GM18858 (cell line): Measurements from ENCODE around the gene SERINC5.
A peak's percentile ranks its signal among the peaks of the same experiment; 100 is the strongest.
"Not testable (repeated sequence)": the region's sequence is repeated elsewhere in the genome, so short reads cannot be mapped to it uniquely, and the experiment has no call there.

Source experiments
- ATAC-seq: cut with Tn5 transposase; IDR thresholded peaks from one replicate; pipeline ENCODE4 v1.9.1; 2021; ENCODE audit not compliant: unreplicated experiment

The SERINC5 gene

DNA sequence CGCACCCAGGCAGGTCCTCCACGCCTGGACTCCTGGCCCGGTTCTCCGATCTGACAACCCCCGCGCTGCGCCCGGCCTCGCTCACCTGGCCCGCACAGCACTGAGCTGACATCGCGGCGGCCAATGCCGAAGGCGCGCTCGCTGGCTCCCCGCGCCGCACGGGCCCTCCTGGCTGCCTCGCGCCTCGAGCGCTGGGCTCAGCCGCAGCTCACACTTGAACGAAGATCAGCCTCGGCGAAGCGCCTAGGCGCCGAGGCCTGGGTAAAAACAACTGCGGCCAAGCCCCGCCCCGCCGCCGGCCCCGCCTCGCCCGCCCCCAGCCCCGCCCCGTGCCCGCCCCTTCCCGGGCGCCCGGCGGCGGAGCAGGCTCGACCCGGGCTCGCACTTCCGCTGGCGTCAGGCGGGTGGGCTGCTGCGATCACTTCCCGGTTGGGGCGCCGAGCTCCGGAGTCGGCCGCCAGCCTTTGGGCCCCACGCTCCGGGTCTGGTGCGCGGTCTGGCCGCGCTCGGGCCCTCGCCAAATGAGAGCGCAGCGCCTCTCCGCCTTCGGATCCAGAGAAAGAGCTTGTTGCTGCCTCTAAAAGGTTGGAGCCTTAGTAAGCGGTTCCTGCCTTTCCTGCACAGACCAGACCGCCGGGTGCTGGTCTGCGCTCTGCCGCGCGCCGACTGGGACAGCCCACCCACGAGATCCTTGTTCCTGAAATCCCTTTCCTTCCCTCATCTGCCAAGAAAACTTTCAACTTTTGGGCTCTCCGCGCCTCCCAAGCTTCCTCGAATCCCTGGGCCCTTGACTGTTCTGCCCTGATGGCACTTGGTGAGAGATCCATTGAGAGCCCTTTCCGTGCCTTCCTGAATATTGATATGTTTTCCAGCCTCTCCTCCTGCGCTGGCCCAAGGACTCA is at the start of gene SERINC5:
Gene SERINC5, minus strand, starts transcription at position 238 of the 902 bp plus-strand sequence. Its CDS starts 126 bp downstream, at position 112.
- ATAC-seq = peak; percentile 67

DNA sequence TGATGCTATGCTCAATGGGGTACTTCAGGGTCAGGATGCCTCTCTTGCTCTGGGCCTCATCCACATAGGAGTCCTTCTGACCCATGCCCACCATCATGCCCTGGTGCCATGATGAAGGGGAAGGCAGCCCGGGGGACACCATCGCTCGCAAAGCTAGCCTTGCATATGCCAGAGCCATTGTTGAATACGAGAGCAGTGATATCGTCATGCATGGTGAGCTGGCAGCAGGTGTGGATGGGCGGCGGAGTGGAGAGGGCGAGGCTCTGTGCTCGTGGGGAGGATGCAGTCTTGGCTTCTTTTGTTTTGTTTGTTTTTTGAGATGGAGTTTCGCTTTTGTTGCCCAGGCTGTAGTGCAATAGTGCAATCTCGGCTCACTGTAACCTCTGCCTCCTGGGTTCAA is 46.8 kb upstream of the SERINC5 start:
- ATAC-seq = no peak

DNA sequence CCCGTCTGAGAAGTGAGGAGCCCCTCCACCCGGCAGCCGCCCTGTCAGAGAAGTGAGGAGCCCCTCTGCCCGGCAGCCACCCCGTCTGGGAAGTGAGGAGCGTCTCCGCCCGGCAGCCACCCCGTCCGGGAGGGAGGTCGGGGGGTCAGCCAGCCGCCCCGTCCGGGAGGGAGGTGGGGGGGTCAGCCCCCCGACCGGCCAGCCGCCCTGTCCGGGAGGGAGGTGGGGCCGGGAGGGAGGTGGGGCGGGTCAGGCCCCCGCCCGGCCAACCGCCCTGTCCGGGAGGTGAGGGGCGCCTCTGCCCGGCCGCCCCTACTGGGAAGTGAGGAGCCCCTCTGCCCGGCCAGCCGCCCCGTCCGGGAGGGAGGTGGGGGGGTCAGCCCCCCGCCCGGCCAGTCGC is 45.5 kb upstream of the SERINC5 start:
- ATAC-seq = not testable (repeated sequence)

DNA sequence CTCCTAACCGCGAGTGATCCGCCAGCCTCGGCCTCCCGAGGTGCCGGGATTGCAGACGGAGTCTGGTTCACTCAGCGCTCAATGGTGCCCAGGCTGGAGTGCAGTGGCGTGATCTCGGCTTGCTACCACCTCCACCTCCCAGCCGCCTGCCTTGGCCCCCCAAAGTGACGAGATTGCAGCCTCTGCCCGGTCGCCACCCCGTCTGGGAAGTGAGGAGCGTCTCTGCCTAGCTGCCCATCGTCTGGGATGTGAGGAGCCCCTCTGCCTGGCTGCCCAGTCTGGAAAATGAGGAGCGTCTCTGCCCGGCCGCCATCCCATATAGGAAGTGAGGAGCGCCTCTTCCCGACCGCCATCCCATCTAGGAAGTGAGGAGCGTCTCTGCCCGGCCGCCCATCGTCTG is 44.9 kb upstream of the SERINC5 start:
- not testable (repeated sequence) for ATAC-seq

DNA sequence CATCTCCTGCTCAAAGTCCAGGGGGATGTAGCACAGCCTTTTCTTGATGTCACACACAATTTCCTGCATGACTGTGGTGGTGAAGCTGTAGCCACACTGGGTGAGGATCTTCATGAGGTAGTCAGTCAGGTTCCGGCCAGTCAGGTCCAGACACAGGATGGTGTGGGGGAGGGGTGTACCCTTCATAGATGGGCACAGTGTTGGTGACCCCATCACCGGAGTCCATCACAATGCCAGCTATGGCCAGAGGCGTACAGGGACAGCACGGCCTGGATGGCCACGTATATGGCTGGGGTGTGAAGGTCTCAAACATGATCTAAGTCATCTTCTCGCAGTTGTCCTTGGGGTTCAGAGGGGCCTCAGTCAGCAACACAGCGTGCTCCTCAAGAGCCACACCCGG is 44.3 kb upstream of the SERINC5 start:
- ATAC-seq = no peak

DNA sequence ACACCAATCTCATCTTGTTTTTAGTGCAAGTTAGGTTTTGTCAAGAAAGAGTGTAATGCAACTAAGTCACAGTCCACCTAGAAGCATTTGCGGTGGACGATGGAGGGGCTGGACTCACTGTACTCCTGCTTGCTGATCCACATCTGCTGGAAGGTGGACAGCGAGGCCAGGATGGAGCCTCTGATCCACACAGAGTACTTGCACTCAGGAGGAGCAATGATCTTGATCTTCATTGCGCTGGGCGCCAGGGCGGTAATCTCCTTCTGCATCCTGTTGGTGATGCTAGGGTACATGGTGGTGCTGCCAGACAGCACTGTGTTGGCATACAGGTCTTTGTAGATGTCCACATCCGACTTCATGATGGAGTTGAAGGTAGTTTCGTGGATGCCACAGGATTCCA is 43.8 kb upstream of the SERINC5 start:
- ATAC-seq = no peak

DNA sequence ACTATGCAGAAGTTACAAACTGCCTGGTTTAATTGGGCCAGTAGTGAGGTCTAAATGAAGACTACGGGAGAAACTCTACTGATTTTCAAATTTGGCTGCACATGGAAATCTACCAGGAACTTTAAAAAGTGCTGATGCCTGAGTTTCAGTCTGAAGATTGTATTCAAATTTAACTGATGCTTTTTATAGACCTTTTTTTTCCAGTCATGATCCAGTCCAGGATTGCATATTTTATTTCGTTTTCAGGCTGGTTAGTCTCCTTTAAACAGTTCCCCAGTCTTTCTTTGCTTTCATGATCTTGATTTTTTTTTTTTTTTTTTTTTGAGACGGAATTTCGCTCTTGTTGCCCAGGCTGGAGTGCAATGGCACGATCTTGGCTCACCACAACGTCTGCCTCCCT is 40.3 kb upstream of the SERINC5 start:
- ATAC-seq = no peak

DNA sequence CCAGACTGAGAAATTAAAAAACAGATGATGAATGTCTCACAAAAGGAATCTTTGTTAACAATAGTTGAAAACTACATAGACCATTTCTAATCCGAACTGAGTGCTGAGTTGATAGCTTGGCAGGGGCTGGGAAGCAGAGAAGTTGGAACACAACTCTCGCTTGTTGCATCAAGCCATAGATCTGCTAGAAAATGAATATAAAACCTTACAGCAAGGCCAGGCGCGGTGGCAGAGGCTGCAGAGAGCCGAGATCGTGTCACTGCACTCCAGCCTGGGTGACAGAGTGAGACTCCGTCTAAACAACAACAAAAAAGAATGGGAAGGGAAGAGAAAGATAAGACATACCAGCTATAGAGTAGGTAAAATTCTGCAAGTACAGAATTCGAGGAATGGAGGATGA is 35.9 kb upstream of the SERINC5 start:
- no peak for ATAC-seq

DNA sequence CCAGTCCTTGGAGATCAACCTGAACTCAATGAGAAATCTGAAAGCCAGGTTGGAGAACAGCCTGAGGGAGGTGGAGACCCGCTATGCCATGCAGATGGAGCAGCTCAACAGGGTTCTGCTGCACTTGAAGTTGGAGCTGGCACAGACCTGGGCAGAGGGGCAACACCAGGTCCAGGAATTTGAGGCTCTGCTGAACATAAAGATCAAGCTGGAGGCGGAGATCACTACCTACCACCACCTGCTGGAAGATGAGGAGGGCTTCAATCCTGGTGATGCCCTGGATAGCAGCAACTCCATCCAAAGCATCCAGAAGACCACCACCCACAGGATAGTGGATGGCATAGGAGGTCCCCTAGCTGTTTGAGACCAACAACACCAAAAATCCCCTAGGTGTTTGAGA is 33.5 kb upstream of the SERINC5 start:
- no peak for ATAC-seq

DNA sequence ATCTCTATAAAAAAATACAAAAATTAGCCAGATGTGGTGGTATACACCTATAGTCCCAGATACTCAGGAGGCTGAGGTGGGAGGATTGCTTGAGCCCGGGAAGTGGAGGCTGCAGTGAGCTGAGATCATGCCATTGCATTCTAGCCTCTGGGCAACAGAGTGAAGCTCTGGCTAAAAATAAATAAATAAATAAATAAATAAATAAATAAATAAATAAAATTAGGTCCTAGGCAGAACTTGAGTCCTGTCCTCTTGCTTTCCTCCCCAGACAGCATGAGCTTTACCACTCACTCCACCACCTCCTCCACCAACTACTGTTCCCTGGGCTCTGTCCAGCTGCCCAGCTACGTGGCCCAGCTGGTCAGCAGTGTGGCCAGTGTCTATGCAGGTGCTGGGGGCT is 32.3 kb upstream of the SERINC5 start:
- no peak for ATAC-seq

DNA sequence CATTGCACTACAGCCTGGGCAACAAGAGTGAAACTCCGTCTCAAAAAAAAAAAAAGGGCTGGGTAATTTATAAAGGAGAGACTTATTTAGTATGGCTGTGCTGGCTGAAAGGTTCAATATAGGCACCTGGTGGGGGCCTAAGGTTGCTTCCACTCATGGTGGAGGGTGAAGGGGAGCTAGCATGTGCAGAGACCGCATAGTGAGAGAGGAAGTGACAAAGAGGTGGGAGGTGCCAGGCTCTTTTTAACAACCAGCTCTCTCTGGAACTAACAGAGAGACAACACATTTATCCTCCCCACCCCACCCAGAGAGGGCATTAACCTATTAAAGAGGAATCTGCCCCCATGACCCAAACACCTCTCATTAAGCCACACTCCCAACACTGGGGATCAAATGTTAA is 28.9 kb upstream of the SERINC5 start:
- ATAC-seq = no peak

DNA sequence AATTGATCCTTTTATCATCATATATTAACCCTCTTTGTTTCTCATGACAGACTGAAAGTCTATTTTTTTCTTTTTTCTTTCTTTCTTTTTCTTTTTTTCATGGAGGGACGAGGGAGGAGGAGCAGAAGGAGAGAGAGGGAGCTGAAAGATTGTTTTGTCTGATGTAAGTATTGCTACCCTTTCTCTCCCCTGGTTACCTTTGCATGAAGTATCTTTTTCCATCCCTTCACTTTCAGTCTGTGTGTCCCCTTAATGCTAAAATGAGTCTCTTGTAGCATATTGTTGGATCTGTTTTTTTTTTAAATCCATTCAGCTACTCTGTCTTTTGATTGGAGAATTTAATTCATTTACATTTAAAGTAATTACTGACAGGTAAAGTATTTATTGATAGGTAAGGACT is 27.5 kb upstream of the SERINC5 start:
- ATAC-seq = no peak

DNA sequence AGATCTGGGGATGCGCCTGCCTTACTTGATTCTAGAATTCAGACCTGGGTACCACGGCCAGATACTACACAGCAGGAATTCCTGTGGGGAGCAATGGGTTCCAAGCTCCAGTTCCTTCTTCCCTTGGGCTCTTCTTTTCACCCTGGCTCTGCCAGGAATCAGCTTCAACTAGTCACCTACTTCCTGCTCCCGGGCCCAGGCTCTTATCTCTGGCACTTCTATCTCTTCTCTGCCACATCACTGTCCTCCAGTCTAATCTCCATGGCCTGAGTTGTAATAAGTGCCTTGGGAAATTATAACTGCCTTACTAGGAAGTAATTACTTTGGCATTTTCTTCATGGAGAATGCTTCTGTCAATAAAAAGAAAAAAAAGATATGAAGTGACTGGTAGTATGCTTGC is 26.2 kb upstream of the SERINC5 start:
- no peak for ATAC-seq

DNA sequence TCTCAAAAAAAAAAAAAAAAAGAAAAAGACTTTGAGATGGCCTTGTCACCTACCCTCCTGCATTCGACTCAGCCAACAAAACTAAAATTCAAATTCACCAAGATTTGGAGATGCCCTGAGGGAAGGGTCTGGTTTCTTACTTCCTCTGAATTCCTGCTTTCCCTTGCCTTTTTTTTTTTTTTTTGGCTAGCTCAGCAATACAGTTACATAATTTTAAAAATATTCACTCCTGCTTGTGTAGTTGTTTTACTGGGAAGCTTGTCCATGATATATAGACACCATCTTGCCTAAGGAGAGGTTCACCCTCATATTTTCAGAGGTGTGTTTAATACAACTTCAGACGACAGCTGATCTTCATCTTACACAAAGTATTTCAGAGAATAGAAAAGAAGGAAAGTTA is 21.3 kb upstream of the SERINC5 start:
- no peak for ATAC-seq

DNA sequence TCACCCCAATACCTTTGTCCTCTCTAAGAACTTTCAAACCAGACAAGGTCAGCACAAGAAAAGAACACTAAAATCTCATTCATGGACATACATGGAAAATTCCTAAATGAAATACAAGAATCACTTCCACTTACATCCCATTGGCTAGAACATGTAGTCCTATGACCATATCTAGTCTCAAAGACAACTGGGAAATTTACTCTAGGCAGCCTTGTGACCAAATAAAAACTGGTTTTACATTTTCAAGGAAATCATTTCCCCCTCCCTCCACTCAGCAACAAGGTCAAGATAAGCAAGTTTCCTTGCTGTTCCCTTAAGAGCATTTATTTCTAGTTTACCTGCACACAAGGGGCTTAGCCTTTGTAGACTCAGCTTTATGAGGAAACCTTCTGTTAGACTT is 20.3 kb upstream of the SERINC5 start:
- ATAC-seq = no peak

DNA sequence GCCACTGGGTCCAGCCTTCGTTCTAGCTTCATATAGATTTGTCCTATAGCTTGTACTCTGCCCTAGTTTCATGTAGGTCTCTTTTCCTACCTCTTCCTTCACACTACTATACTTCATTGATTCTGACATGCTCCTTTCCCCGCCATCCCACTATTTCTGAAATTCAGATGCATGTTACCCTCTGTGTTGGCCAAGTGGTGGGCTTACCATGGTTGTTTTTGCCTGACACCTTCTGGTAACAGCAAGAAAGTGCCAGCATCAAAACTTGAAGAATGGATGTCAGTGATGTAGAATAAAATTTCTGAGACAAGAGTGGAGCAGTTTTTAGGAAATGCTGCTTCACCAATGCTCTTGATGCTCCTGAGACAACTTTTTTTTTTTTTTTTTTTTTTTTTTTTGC is 19.5 kb upstream of the SERINC5 start:
- no peak for ATAC-seq

DNA sequence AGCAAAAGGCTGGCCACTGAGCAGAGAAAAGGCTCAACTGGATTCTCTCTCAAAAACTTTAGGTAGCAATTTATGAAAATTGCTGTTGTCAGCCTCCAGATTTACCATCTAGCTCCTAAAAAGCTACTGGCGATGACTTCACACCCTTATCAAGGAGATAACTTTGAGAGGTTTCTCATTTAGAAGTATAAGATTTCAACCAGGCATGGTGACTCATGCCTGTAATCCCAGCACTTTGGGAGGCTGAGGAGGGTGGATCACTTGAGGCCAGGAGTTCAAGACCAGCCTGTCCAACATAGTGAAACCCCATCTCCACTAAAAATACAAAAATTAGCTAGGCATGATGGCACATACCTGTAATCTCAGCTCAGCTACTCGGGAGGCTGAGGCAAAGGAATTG is 14.7 kb upstream of the SERINC5 start:
- not testable (repeated sequence) for ATAC-seq

DNA sequence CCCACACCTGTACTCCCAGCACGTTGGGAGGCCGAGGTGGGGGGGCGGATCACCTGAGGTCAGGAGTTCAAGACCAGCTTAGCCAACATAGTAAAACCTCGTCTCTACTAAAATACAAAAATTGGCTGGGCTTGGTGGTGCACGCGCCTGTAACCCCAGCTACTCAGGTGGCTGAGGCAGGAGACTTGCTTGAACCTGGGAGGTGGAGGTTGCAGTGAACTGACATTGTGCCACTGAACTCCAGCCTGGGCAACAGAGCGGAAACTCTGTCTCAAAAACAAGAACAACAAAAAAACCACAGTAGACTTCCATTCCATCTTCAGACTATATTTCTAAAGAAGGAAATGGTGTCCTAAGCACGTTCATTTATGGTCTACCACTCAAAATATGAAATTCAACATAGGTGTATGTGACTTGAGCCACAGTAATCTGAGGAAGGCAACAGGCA is 14.2 kb upstream of the SERINC5 start:
- ATAC-seq = no peak

DNA sequence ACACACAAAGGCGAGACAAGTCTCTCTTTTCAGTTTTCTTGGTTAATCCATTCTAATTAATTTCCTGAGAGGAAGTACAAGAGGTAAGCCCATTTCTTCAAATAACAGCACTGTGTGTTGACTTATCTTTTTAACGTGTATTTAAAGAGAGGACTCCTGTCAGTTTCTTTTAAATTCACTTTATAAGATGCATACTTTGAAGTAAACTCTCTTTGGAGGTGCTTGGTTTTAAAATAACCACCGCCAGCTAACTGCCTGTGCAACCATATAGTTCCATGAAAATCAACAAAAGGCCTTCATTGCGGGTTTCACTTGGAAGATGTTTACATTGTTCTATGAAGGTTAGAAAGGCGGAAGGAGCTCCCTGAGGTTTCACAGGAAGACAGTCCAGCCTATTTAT is 13.1 kb upstream of the SERINC5 start:
- no peak for ATAC-seq

DNA sequence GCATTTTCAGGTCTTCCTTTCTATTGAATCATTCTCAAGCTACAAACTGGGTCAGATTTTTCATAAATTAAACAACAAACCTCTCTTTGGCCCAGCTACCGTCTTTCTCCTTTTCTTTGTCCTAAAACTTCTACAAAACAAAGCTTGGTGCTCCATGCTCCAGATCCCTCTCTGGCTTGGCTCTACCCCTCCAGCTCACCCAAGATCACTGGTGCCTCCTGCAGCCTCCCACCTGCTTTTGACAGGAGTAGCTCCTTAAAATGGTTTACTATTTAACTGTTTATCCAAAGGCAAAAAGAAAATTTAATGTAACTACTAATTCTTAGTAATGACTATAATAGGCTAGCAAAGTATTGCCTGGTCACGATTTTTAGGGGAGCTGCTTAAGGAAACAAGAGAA is 10.7 kb upstream of the SERINC5 start:
- ATAC-seq = no peak

DNA sequence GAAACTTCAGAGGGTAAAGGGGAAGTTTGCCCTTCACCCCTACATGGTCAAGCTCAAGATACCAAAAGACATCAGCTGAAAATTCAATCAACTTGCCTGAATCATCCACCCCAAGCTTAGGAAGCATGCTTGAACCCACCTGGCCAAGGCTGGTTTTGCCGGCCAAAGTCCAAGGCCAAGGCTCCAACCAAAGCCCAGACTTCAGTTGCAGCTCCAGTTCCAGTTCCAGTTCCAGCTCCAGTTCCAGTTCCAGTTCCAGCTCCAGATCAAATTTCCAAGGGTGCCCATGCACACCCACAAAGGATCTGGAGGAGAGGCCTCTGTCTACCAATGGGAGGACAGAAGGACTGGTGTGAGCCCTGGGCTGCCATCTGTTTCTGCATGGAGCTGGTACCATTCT is 4.6 kb upstream of the SERINC5 start:
- ATAC-seq = no peak

DNA sequence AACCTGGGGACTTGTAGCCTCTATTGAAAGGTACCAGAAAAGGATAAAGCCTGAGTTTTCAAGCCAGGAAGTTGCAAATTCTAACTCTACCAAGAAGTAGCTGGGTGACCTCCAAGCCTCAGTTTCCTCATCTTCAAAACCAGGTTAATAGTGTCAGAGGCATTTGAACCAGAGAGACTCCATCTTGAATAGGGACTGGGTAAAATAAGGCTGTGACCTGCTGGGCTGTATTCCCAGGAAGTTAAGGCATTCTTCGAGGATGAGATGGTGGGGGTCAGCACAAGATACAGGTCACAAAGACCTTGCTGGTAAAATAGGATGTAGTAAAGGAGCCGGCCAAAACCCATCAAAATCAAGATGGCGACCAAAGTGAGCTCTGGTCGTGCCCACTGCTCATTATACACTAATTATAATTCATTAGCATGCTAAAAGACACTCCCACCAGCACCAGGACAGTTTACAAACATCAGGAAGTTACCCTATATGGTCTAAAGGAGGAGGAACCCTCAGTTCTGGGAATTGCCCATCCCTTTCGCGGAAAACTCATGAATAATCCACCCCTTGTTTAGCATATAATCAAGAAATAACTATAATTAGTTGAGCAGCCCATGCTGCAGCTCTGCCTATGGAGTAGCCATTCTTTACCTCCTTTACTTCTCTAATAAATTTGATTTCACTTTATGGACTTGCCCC is 3.8 kb upstream of the SERINC5 start:
- ATAC-seq = no peak
